ENCODE data around the gene STBD1. TPM values are rescaled to one million over a fixed set of nuclear protein-coding genes. Genes with fewer than 3 reads are reported as not detected.

Gene STBD1
- total RNA-seq, 5 donors from 2014 or later (not counting 1 experiment from before 2014, with no cell fraction given): 0.26 to 2.2 (median 1.0) TPM

DNA sequence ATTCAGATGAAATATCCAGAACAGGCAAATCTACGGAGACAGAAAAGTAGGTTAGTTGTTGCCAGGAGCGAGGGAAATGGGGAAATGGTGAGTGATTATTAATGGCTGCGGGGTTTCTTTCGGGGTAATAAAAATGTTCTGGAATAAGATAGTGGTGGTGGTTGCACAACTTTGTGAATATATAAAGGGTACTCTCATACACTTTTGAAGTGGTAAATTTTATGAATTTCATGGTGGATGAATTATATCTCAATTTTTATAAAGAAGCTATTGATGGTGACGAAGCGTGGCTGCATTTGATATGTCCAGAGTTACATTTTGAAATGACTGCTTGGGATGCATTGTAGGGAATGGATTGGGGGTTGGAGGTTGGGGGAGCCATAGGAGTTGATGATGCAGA, 38.7 kb upstream of the STBD1 start:
- H3K9me3 Mint-ChIP-seq: no peaks in the 10 kb centered on the region
- ChIA-PET POLR2A (no interaction called here), CTCF (no interaction called here)
- no peaks in the 10 kb centered on the region for H3K27me3 Mint-ChIP-seq
- Histone ChIP-seq H3K27me3 (replicated peaks in 1 of 2; ENCODE audit: control insufficient read depth in 2 of 2, extremely low read depth in 1 of 2, insufficient read depth in 2 of 2, low read length in 1 of 2) (no peaks in the 10 kb centered on the region), H3K27ac (ENCODE audit: low read length) (no peak overlapping the region), H3K4me1 (ENCODE audit: control insufficient read depth in 1 of 2, extremely low read depth in 1 of 2, insufficient read depth in 2 of 2, low read length in 2 of 2) (no peaks in the 10 kb centered on the region), H3K4me3 (ENCODE audit: control insufficient read depth in 1 of 2, extremely low read depth in 1 of 2, low read length in 1 of 2) (no peak overlapping the region), H3K36me3 (ENCODE audit: control insufficient read depth in 2 of 2, extremely low read depth in 1 of 2, insufficient read depth in 1 of 2, low read length in 1 of 2) (no peaks in the 10 kb centered on the region), H3K9me3 (no peaks in the 10 kb centered on the region)
- DNase-seq (no peak), ATAC-seq (replicated peaks in 1 of 4) (no peak)
- 83% methylated on average over 4 of the region's 6 CpGs for WGBS (ENCODE audit: insufficient coverage)
- H3K36me3 Mint-ChIP-seq: no peaks in the 10 kb centered on the region
- no peak overlapping the region for H3K4me3 Mint-ChIP-seq
- no peaks in the 10 kb centered on the region for H3K4me1 Mint-ChIP-seq
- H3K27ac Mint-ChIP-seq: no peak overlapping the region

DNA sequence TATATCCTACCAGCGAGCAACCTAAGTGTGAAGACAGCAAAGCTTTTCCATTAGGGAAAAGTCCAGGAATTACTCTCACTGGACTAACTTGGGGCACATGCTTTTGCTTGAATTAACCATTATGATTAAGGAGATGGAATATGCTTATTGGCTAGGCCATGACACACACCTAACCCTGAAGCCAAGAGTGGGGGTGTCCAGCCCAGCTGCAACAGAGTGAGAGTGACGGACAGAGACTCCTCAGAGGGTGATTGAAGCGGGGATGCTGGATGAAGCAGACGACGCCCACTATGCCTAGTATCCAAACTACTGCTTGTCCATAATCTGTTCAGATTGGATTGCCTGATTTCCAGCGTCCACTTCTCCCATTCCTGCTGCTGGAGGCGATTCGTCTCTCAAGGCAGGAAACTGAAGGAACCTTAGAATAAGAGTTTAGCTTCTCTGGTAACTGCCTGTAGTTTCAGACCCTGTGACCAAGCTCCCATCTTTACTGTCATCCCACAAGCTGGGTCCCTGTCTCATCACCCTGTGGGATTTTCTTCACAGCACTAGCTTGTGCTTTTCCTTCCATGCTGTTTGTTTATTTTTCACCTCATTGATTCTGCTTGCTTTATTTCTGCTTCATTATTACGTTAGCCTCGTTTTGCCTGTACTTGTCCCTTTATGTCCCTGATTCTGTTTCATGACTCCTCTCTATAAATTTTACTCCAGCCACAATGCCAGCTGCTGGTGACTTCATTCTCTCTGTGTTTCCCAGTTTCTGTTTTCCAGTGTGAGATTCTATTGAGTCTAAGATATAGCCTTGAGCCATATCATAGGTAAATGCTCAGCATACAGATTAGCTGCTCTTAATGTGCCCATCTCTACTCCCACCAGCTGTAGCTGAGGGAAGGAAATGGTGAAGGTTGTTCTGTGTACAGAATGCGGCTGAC, 36.0 kb upstream of the STBD1 start:
- H3K4me1 ChIP-seq (ENCODE audit: control insufficient read depth in 1 of 2, extremely low read depth in 1 of 2, insufficient read depth in 2 of 2, low read length in 2 of 2): no peaks in the 10 kb centered on the region
- WGBS (ENCODE audit: insufficient coverage): 88% methylated on average over 6 of the region's 11 CpGs
- no peak overlapping the region for H3K27ac ChIP-seq (ENCODE audit: low read length)
- POLR2A ChIA-PET: no interaction called here
- Mint-ChIP-seq H3K4me1 (no peaks in the 10 kb centered on the region), H3K27ac (no peak overlapping the region), H3K36me3 (no peaks in the 10 kb centered on the region), H3K4me3 (no peak overlapping the region), H3K27me3 (peaks cover 5 to 7% of the 10 kb centered on the region in 2 donors), H3K9me3 (no peaks in the 10 kb centered on the region)
- ATAC-seq (replicated peaks in 1 of 4) (no peak), DNase-seq (no peak)
- H3K27me3 ChIP-seq (replicated peaks in 1 of 2; ENCODE audit: control insufficient read depth in 2 of 2, extremely low read depth in 1 of 2, insufficient read depth in 2 of 2, low read length in 1 of 2): no peaks in the 10 kb centered on the region
- H3K9me3 ChIP-seq: no peaks in the 10 kb centered on the region
- no peaks in the 10 kb centered on the region for H3K36me3 ChIP-seq (ENCODE audit: control insufficient read depth in 2 of 2, extremely low read depth in 1 of 2, insufficient read depth in 1 of 2, low read length in 1 of 2)
- CTCF ChIA-PET: interaction anchor here in 1 of 2 donors (0.5 kb wide), 1 partner anchor 321 kb away, joined by 5 read pairs; no protein-coding TSS in a partner anchor
- H3K4me3 ChIP-seq (ENCODE audit: control insufficient read depth in 1 of 2, extremely low read depth in 1 of 2, low read length in 1 of 2): no peak overlapping the region

- WGBS (ENCODE audit: insufficient coverage): 89% methylated on average over 6 of the region's 6 CpGs
- Mint-ChIP-seq H3K4me3 (no peak overlapping the region), H3K4me1 (no peaks in the 10 kb centered on the region), H3K9me3 (no peaks in the 10 kb centered on the region), H3K27ac (no peak overlapping the region), H3K27me3 (peaks cover 8 to 10% of the 10 kb centered on the region in 2 donors), H3K36me3 (no peaks in the 10 kb centered on the region)
- ATAC-seq (replicated peaks in 1 of 4) (no peak), DNase-seq (no peak)
- Histone ChIP-seq H3K4me1 (ENCODE audit: control insufficient read depth in 1 of 2, extremely low read depth in 1 of 2, insufficient read depth in 2 of 2, low read length in 2 of 2) (no peaks in the 10 kb centered on the region), H3K4me3 (ENCODE audit: control insufficient read depth in 1 of 2, extremely low read depth in 1 of 2, low read length in 1 of 2) (no peak overlapping the region), H3K27me3 (replicated peaks in 1 of 2; ENCODE audit: control insufficient read depth in 2 of 2, extremely low read depth in 1 of 2, insufficient read depth in 2 of 2, low read length in 1 of 2) (no peaks in the 10 kb centered on the region), H3K36me3 (ENCODE audit: control insufficient read depth in 2 of 2, extremely low read depth in 1 of 2, insufficient read depth in 1 of 2, low read length in 1 of 2) (no peaks in the 10 kb centered on the region), H3K27ac (ENCODE audit: low read length) (no peak overlapping the region), H3K9me3 (no peaks in the 10 kb centered on the region)
- CTCF ChIA-PET: interaction anchor here in 1 of 2 donors (0.5 kb wide), 1 partner anchor 321 kb away, joined by 5 read pairs; no protein-coding TSS in a partner anchor
- POLR2A ChIA-PET: interaction anchor here in 1 of 2 donors (0.7 kb wide), 1 partner anchor 92 kb away, joined by 3 read pairs; no protein-coding TSS in a partner anchor
Measured at GRCh38 chr4:76271248-76271647, 35.3 kb upstream of the STBD1 start.

- H3K4me3 ChIP-seq (ENCODE audit: control insufficient read depth in 1 of 2, extremely low read depth in 1 of 2, low read length in 1 of 2): no peak overlapping the region
- H3K4me1 ChIP-seq (ENCODE audit: control insufficient read depth in 1 of 2, extremely low read depth in 1 of 2, insufficient read depth in 2 of 2, low read length in 2 of 2): peaks cover 3 to 4% of the 10 kb centered on the region in 2 experiments
- no peak overlapping the region for H3K27ac ChIP-seq (ENCODE audit: low read length)
- no peaks in the 10 kb centered on the region for H3K27me3 ChIP-seq (replicated peaks in 1 of 2; ENCODE audit: control insufficient read depth in 2 of 2, extremely low read depth in 1 of 2, insufficient read depth in 2 of 2, low read length in 1 of 2)
- H3K36me3 ChIP-seq (ENCODE audit: control insufficient read depth in 2 of 2, extremely low read depth in 1 of 2, insufficient read depth in 1 of 2, low read length in 1 of 2): no peaks in the 10 kb centered on the region
- no peaks in the 10 kb centered on the region for H3K9me3 Mint-ChIP-seq
- no peaks in the 10 kb centered on the region for H3K4me1 Mint-ChIP-seq
- ATAC-seq (replicated peaks in 1 of 4) (no peak), DNase-seq (no peak)
- H3K4me3 Mint-ChIP-seq: no peak overlapping the region
- peaks cover 10 to 12% of the 10 kb centered on the region in 2 donors for H3K27me3 Mint-ChIP-seq
- no peak overlapping the region for H3K27ac Mint-ChIP-seq
- no peaks in the 10 kb centered on the region for H3K9me3 ChIP-seq
- CTCF ChIA-PET: no interaction called here
- POLR2A ChIA-PET: interaction anchor here in 1 of 2 donors (0.7 kb wide), 1 partner anchor 93 kb away, joined by 3 read pairs; no protein-coding TSS in a partner anchor
- H3K36me3 Mint-ChIP-seq: no peaks in the 10 kb centered on the region
Measured at GRCh38 chr4:76272073-76272472, 34.5 kb upstream of the STBD1 start.

- ATAC-seq (replicated peaks in 1 of 4) (no peak), DNase-seq (no peak)
- no CpG with 5 or more reads among the region's 1 CpG for WGBS (ENCODE audit: insufficient coverage)
- H3K9me3 ChIP-seq: no peaks in the 10 kb centered on the region
- no peak overlapping the region for H3K27ac Mint-ChIP-seq
- H3K27ac ChIP-seq (ENCODE audit: low read length): no peak overlapping the region
- H3K4me3 ChIP-seq (ENCODE audit: control insufficient read depth in 1 of 2, extremely low read depth in 1 of 2, low read length in 1 of 2): no peak overlapping the region
- H3K4me1 ChIP-seq (ENCODE audit: control insufficient read depth in 1 of 2, extremely low read depth in 1 of 2, insufficient read depth in 2 of 2, low read length in 2 of 2): peaks cover 3 to 4% of the 10 kb centered on the region in 2 experiments
- H3K36me3 Mint-ChIP-seq: no peaks in the 10 kb centered on the region
- H3K27me3 ChIP-seq (replicated peaks in 1 of 2; ENCODE audit: control insufficient read depth in 2 of 2, extremely low read depth in 1 of 2, insufficient read depth in 2 of 2, low read length in 1 of 2): no peaks in the 10 kb centered on the region
- no peak overlapping the region for H3K4me3 Mint-ChIP-seq
- peaks cover 10 to 12% of the 10 kb centered on the region in 2 donors for H3K27me3 Mint-ChIP-seq
- CTCF ChIA-PET: no interaction called here
- H3K36me3 ChIP-seq (ENCODE audit: control insufficient read depth in 2 of 2, extremely low read depth in 1 of 2, insufficient read depth in 1 of 2, low read length in 1 of 2): no peaks in the 10 kb centered on the region
- no peaks in the 10 kb centered on the region for H3K4me1 Mint-ChIP-seq
- POLR2A ChIA-PET: no interaction called here
- H3K9me3 Mint-ChIP-seq: no peaks in the 10 kb centered on the region
Measured at GRCh38 chr4:76272582-76272981, 34.0 kb upstream of the STBD1 start.

DNA sequence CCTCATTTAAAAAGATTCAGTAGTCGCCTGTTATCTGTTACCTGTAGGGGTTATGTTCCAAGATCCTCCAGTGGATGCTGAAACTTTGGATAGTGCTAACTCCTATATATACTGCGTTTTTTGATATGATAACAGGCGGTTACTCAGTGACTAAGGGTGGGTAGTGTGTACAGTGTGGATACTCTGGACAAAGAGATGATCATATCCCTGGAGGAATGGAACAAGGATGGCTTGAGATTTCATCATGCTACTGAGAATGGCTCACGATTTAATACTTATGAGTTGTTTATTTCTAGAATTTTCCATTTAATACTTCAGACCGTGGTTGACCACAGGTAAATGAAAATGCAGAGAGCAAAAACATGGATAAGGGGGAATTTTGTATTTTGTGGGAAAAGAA, 33.5 kb upstream of the STBD1 start:
- no peaks in the 10 kb centered on the region for H3K36me3 Mint-ChIP-seq
- Histone ChIP-seq H3K9me3 (no peaks in the 10 kb centered on the region), H3K36me3 (ENCODE audit: control insufficient read depth in 2 of 2, extremely low read depth in 1 of 2, insufficient read depth in 1 of 2, low read length in 1 of 2) (no peaks in the 10 kb centered on the region), H3K4me1 (ENCODE audit: control insufficient read depth in 1 of 2, extremely low read depth in 1 of 2, insufficient read depth in 2 of 2, low read length in 2 of 2) (peaks cover 3 to 4% of the 10 kb centered on the region in 2 experiments), H3K27me3 (replicated peaks in 1 of 2; ENCODE audit: control insufficient read depth in 2 of 2, extremely low read depth in 1 of 2, insufficient read depth in 2 of 2, low read length in 1 of 2) (no peaks in the 10 kb centered on the region), H3K4me3 (ENCODE audit: control insufficient read depth in 1 of 2, extremely low read depth in 1 of 2, low read length in 1 of 2) (no peak overlapping the region), H3K27ac (ENCODE audit: low read length) (no peak overlapping the region)
- DNase-seq (no peak), ATAC-seq (replicated peaks in 1 of 4) (no peak)
- H3K27me3 Mint-ChIP-seq: peaks cover 10 to 12% of the 10 kb centered on the region in 2 donors
- H3K27ac Mint-ChIP-seq: no peak overlapping the region
- H3K9me3 Mint-ChIP-seq: no peaks in the 10 kb centered on the region
- H3K4me3 Mint-ChIP-seq: no peak overlapping the region
- no CpG with 5 or more reads among the region's 5 CpGs for WGBS (ENCODE audit: insufficient coverage)
- no peaks in the 10 kb centered on the region for H3K4me1 Mint-ChIP-seq
- ChIA-PET POLR2A (no interaction called here), CTCF (no interaction called here)
